Hematopoietic multipotent progenitor cell treated with erythropoietin and hydrocortisone succinate and interleukin-3 and kit ligand, for 15 days (in vitro differentiated cells): ENCODE results near the gene TSC2.
"Not testable (repeated sequence)": the region's sequence is repeated elsewhere in the genome, so short reads cannot be mapped to it uniquely, and the experiment has no call there.

ENCODE experiments used
- DNase-seq: peaks from one replicate; pipeline ENCODE4 v3.0.0-alpha.2; 2015; ENCODE audit warnings: low spot score

The TSC2 gene

GRCh38 chr16:2106211-2106610 lies 58.4 kb downstream of the TSC2 start:
- DNase-seq: not testable (repeated sequence)

- not testable (repeated sequence) for DNase-seq
Measured at GRCh38 chr16:2107121-2107790, 59.5 kb downstream of the TSC2 start.

GRCh38 chr16:2107791-2108125 lies 60.0 kb downstream of the TSC2 start:
- not testable (repeated sequence) for DNase-seq

- not testable (repeated sequence) for DNase-seq
Measured at GRCh38 chr16:2108446-2109270, 60.9 kb downstream of the TSC2 start.

- DNase-seq: not testable (repeated sequence)
Measured at GRCh38 chr16:2109271-2109580, 61.4 kb downstream of the TSC2 start.

- not testable (repeated sequence) for DNase-seq
Measured at GRCh38 chr16:2109872-2110271, 62.1 kb downstream of the TSC2 start.

- DNase-seq: not testable (repeated sequence)
Measured at GRCh38 chr16:2110332-2111008, 62.7 kb downstream of the TSC2 start.

GRCh38 chr16:2111009-2111353 lies 63.2 kb downstream of the TSC2 start:
- DNase-seq: not testable (repeated sequence)

GRCh38 chr16:2111412-2112335 lies 63.9 kb downstream of the TSC2 start:
- DNase-seq: not testable (repeated sequence)

- not testable (repeated sequence) for DNase-seq
Measured at GRCh38 chr16:2112539-2113106, 64.8 kb downstream of the TSC2 start.

GRCh38 chr16:2114225-2114624 lies 66.4 kb downstream of the TSC2 start:
- DNase-seq: not testable (repeated sequence)

- not testable (repeated sequence) for DNase-seq
Measured at GRCh38 chr16:2114885-2115590, 67.3 kb downstream of the TSC2 start.

- no peak for DNase-seq
Measured at GRCh38 chr16:2115591-2115973, 67.8 kb downstream of the TSC2 start.

GRCh38 chr16:2116428-2116827 lies 68.6 kb downstream of the TSC2 start:
- DNase-seq: not testable (repeated sequence)

GRCh38 chr16:2117341-2117740 lies 69.6 kb downstream of the TSC2 start:
- not testable (repeated sequence) for DNase-seq

GRCh38 chr16:2117960-2118722 lies 70.4 kb downstream of the TSC2 start:
- DNase-seq: not testable (repeated sequence)

- DNase-seq: peak; percentile 24
Measured at GRCh38 chr16:2121325-2121724, 73.5 kb downstream of the TSC2 start.

- DNase-seq: no peak
Measured at GRCh38 chr16:2121853-2122252, 74.1 kb downstream of the TSC2 start.

- no peak for DNase-seq
Measured at GRCh38 chr16:2122429-2122828, 74.6 kb downstream of the TSC2 start.
